NCI-H460 (cell line): ENCODE data around the gene SLFN13. TPM values are rescaled to one million over a fixed set of nuclear protein-coding genes. Genes with fewer than 3 reads are reported as not detected.
"Not testable (repeated sequence)": the region's sequence is repeated elsewhere in the genome, so short reads cannot be mapped to it uniquely, and the experiment has no call there.

Experiments
- DNase-seq: peaks from one replicate; pipeline ENCODE4 v3.0.0-alpha.2; 2016; ENCODE audit warnings: low read depth; ENCODE audit errors: extremely low read depth
- polyA plus RNA-seq: library from polyadenylated mRNA; depleted of rRNA; stranded (reverse); fragments of >200 nt; gene quantifications from 2 replicates; pipeline ENCODE4 v1.2.3, GENCODE V29; 2014; cell fraction: nucleus; rRNA removed
- total RNA-seq: library from RNA; depleted of rRNA; stranded (reverse); fragments of >200 nt; shearing (Covaris generic); gene quantifications from 2 replicates; pipeline ENCODE4 v1.2.3, GENCODE V29; 2014; rRNA removed

The SLFN13 gene, protein sequence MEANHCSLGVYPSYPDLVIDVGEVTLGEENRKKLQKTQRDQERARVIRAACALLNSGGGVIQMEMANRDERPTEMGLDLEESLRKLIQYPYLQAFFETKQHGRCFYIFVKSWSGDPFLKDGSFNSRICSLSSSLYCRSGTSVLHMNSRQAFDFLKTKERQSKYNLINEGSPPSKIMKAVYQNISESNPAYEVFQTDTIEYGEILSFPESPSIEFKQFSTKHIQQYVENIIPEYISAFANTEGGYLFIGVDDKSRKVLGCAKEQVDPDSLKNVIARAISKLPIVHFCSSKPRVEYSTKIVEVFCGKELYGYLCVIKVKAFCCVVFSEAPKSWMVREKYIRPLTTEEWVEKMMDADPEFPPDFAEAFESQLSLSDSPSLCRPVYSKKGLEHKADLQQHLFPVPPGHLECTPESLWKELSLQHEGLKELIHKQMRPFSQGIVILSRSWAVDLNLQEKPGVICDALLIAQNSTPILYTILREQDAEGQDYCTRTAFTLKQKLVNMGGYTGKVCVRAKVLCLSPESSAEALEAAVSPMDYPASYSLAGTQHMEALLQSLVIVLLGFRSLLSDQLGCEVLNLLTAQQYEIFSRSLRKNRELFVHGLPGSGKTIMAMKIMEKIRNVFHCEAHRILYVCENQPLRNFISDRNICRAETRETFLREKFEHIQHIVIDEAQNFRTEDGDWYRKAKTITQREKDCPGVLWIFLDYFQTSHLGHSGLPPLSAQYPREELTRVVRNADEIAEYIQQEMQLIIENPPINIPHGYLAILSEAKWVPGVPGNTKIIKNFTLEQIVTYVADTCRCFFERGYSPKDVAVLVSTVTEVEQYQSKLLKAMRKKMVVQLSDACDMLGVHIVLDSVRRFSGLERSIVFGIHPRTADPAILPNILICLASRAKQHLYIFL
- total RNA-seq = 1.0 and 2.0 TPM in 2 replicates
- polyA plus RNA-seq = 3.5 and 3.9 TPM in 2 replicates

DNA sequence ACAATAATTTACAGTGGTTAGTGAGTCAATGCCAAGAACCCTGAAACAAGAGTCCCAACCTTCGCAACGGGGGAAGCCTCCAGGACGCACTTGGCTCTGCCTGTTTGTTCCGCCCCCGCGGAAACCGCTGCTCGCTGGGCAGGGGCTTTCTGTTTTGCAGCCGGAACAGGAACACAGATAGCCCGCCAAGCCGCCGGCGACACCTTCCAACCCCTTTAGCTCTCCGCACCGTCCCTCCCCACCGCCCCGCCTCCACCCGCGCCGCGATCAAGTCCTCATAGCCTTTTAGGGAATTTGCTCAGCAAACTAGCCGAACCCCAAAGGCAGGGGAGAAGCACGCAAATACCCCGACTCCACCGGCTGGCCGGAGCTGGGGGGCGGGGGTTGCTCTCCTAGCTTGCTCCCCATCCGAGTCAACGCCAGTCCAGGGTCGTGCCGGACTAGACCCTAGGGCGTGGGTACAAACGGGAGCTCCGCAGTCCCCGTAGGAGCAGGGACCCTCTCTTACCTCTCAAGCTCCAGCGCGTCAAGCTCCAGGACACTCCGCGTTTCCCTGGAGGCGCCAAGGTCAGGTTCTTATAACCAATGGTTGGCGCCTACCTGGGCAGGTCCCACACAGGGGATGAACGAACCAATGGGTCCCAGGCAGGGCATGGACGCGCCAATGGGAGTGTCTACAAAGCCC lies at the start of gene SLFN13:
Gene SLFN13, minus strand, starts transcription at position 553 of the 685 bp plus-strand sequence. CDS start 3,086 bp downstream, outside the sequence.
- DNase-seq = peak; percentile 11

DNA sequence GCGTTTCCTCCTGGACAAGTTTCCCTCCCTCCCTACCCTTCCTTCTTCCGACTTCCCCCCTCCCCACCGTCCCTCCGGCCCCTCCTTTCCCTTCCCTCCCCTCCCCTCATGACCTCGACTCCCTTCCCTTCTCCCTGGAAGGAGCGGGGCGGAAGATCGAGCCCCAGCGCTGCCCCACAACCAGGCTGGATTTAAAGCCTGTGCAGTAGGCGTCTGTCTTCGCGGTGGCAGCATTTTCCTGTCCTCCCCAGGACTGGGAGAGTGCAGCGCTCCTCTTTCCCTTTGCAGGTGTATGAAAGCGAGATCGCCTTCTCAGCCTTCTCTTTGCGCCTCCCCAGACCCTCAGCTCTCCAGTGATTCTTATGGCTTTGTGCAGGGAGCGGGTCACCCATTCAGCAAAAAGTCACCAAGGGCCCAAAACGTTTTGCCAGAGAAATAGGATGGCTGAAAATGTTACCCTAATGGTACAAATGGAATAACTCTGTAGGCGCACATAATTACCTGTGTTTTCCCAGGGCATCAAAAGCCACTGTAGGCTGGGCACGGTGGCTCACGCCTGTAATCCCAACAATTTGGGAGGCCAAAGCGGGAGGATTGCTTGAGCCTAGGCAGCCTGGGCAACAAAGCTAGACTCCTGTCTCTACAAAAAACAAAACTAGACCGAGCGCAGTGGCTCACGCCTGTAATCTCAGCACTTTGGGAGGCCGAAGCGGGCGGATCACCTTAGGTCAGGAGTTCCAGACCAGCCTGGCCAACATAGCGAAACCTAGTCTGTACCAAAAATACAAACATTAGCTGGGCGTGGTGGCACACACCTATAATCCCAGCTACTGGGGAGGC lies 48.1 kb upstream of the SLFN13 start:
- DNase-seq = no peak

DNA sequence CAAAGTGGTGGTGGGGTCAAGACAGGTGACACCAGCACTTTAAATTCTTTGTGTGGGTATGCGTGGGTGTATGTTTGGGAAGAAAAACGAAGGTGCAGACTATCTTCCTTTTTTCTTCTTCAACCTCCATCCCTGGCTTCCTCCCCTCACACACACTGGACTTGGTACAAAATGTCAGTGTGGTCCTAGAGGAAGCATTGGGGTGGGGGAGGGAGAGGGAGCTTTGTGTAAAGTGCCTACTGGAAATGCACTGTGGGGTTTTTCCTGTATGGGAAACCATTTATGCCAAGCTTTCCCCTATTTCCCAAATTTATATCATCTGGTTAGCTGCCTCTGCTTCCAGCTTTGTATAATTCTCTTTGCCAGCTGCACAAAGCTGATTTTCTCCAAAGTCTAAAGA lies 44.5 kb upstream of the SLFN13 start:
- no peak for DNase-seq

DNA sequence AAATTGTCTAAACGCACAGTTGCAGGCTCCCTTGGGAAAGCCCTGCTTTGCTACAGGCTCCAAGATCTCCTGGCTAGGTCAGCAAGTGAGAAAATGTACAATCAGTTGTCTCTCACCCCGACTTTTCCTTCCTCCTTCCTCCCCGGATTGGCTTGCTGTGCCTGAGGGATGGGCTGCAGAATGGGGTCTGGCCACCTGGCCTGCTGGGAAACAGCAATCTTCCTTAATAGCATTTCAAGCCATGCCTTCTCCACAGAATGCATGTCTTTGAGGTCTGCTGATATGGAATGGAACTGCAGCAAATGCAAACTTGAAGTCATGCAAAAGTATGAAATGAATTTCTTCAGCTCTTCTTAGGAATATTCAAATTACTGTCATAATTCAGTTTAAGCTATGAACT lies 42.9 kb upstream of the SLFN13 start:
- no peak for DNase-seq

GRCh38 chr17:35489944-35490343 lies 41.4 kb upstream of the SLFN13 start:
- DNase-seq = no peak

DNA sequence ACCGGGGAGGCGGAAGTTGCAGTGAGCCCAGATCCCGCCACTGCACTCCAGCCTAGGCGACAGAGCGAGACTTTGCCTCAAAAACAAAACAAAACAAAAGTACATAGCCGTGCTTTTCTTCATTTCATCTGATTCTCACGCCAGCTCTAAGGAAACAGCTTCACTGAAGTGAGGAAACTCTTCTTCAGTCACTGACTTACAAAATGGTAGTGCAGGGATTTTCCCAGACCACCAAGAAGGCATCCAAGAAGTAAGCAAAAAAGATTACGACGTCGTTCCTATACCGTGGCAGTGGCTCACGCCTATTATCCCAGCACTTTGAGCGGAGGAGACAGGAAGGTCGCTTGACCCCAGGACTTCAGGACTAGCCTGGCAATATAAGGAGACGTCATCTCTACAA lies 40.4 kb upstream of the SLFN13 start:
- no peak for DNase-seq

GRCh38 chr17:35486920-35487732 lies 38.6 kb upstream of the SLFN13 start:
- no peak for DNase-seq

DNA sequence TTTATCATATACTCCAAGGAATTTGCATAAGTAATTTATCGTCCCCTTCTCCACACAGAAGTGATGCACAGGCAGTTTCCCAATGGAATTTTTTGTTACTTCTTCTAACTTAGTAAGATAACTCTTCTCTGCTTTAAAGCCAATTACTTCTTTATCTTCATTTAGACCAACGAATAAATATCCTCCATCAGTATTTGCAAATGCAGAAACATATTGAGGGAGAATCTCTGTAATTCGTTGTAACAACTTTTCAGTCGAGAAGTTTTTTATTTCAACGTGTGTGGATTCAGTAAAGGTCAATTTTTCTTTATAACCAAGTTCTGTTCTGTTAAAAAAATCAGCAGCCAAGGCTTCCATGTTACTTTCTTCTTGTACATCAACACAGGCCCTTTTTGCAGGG lies 30.7 kb upstream of the SLFN13 start:
- no peak for DNase-seq

- DNase-seq = no peak
Measured at GRCh38 chr17:35477248-35477647, 28.7 kb upstream of the SLFN13 start.

DNA sequence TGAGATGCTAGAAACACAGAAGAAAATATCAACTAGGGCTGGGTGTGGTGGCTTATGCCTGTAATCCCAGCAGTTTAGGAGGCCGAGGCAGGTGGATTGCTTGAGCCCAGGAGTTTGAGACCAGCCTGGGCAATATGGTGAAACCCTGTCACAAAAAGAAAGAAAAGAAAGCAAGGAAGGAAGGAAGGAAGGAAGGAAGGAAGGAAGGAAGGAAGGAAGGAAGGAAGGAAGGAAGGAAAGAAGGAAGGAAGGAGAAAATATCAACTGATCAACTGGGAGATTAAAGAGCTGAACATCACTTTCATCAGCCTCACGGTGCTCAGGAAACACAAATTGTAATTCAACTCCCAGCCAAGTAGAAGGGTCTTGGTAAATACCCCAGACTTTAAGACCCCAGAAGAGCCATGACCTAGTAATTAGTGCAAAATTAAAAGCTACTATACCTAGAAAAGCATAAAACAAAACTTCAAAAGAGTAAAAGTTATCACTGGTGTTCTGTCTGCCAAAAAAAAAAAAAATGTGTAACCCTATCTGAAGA lies 27.8 kb upstream of the SLFN13 start:
- DNase-seq = no peak

DNA sequence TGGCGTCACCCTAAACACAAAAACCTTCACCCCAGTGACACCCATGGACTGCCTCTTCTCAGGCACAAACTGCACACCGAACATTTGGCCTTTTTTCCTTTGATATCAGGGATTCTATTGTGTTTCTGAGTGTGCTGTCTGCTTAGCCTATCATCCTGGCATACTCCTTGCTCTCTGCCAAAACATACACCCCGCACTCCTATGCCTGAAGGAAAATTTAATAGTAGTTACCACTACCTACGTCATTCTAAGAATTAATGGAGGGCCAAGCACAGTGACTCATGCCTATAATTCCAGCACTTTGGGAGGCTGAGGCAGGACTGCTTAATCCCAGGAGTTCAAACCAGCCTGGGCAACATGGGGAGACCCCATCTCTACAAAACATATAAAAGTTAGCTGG lies 19.9 kb upstream of the SLFN13 start:
- DNase-seq = no peak

GRCh38 chr17:35467824-35468223 lies 19.3 kb upstream of the SLFN13 start:
- DNase-seq = no peak

GRCh38 chr17:35460354-35460851 lies 11.8 kb upstream of the SLFN13 start:
- DNase-seq = peak; percentile 6

DNA sequence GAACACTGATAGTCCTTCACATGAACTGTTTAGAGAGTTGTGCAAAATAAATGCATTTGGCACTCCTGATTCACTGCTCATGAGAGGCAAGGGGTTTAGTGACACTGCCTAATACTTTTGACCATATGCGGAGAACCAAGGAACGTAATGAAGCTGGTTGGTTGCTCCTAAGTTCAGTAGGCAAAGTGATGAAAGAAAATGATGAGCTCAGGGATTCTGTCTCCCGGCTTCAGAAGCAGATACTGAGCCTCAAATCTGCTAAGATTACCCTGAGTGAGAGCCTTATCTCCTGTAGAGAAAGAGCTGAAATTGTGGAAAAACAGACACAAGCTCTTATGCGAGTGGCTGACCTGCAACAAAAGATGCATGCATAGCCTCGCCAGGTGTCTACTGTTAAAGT lies 5.5 kb upstream of the SLFN13 start:
- DNase-seq = not testable (repeated sequence)

- DNase-seq = no peak
Measured at GRCh38 chr17:35453171-35453570, 4.6 kb upstream of the SLFN13 start.

DNA sequence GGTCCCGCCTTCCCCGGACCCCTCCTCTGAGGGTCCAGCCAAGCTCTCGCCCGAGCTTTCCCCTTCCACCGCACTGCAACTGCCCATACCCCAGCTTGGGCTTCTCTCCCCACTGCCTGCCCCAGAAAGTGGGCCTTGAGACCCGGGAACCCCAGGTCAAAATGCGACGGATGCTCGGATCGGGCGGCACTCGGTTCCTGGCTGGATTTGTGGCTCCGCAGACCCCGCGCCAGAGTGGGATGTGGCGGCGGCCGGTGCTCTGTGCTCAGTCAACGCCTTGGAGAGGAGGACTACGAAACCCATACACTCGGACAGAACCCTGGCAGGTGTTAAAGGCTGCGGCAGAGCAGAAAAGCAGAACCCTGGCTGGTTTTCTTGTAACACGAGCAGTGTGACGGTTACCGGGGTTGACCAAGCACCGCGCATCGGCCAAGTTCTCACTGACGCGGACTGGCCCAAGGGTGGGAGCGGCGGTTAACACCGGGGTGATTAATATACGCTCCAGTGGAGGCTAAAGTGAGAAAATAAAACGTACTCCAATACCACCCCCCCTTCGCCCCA lies 885 bp upstream of the SLFN13 start:
- DNase-seq = no peak

DNA sequence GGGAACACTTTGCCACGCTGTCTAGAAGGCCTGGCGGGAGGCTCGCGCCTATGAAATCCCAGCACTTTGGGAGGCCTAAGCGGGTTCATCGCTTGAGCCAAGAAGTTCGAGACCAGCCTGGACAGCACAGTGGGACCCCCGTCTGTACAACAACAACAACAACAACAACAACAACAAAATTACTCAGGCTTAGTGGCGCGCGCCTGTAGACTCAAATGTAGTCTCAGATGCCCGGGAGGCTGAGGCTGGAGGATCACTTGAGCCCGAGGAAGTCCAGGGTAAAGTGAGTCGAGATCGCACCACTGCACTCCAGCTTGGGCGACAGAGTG lies 297 bp upstream of the SLFN13 start:
- no peak for DNase-seq

DNA sequence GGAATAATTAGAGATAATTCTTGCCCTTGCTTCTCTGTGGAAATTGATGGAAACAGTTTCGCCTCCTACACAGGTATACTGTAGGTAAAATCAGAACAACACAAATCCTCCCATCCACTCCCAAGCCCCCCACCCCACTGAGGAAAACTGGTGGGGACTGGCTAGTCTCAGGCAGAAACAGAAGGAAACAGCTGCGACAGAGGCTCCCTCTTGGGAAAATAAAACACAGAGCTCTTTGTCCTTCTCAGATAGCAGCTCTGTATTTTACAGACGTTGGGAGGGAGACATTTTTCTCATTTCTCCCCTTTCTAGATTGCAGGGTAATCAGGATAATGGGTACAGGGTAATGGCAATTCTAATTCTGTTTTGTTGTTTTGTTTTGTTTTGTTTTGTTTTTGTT lies 1.1 kb downstream of the SLFN13 start:
- no peak for DNase-seq

DNA sequence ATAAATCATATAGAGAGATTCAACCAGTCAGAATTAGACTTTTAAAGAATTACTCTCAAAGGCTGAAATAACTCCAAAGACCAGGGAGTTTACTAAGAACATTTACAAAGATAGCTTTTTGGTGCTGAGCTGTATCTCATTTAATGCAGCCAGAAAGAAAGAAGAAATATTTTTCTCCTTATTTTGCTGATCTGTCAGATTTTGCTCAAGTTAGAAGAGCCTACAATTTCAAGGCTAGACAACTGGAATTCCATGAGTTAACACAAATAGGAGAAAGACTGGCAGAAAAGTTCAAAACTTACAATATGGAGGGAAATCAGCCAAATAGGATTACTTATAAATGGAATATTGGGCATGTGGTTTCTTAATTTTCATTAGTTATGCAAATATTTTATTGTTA lies 10.1 kb downstream of the SLFN13 start:
- no peak for DNase-seq
